ENCODE data around the gene CAMK2B. TPM values are rescaled to one million over a fixed set of nuclear protein-coding genes. Genes with fewer than 3 reads are reported as not detected.

Gene CAMK2B
- total and polyA plus RNA-seq, 2 of the 13 experiments (the other 11 are each of a cell fraction or from before 2014, with no cell fraction given), result 0.27 to 0.48 TPM

DNA sequence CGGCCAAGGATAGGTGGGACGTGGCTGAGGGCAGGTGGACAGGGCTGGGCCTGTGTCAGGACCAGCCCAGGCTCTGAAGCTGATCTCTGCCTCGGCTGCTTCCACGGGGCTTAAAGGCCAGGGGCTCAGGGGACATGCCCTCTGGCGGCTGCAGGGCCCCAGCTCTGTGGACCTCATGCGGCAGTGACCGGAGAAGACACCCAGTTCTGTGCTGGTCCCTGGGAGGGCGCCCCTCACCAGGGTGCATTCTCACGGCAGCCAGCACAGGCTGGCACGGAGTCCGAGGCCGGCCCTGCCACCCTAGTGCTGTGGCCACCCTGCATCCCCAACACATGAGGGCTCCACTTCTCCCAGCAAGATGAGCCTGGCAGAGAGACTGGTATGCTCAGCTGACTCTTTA lies 94.3 kb downstream of the CAMK2B start (continued):
- no peak for TF ChIP-seq ZHX2 (IDR thresholded peaks at IDR 0.05; ENCODE audit: low read depth)
- TF ChIP-seq ZHX2 (CRISPR knock-in tag; IDR thresholded peaks at IDR 0.05; ENCODE audit: borderline replicate concordance), result no peak
- no peak for TF ChIP-seq ZNF235 (CRISPR knock-in tag; IDR thresholded peaks at IDR 0.05; ENCODE audit: borderline replicate concordance)
- TF ChIP-seq HNRNPL (IDR thresholded peaks at IDR 0.05; ENCODE audit: low read depth, low read length), result peak; percentile 71; the same call in 1 of the 2 replicates
- TF ChIP-seq KDM5B (CRISPR knock-in tag; IDR thresholded peaks at IDR 0.05; ENCODE audit: borderline replicate concordance), result peak; percentile 44; the same call in 1 of the 2 replicates
- TF ChIP-seq, protein P1, sequence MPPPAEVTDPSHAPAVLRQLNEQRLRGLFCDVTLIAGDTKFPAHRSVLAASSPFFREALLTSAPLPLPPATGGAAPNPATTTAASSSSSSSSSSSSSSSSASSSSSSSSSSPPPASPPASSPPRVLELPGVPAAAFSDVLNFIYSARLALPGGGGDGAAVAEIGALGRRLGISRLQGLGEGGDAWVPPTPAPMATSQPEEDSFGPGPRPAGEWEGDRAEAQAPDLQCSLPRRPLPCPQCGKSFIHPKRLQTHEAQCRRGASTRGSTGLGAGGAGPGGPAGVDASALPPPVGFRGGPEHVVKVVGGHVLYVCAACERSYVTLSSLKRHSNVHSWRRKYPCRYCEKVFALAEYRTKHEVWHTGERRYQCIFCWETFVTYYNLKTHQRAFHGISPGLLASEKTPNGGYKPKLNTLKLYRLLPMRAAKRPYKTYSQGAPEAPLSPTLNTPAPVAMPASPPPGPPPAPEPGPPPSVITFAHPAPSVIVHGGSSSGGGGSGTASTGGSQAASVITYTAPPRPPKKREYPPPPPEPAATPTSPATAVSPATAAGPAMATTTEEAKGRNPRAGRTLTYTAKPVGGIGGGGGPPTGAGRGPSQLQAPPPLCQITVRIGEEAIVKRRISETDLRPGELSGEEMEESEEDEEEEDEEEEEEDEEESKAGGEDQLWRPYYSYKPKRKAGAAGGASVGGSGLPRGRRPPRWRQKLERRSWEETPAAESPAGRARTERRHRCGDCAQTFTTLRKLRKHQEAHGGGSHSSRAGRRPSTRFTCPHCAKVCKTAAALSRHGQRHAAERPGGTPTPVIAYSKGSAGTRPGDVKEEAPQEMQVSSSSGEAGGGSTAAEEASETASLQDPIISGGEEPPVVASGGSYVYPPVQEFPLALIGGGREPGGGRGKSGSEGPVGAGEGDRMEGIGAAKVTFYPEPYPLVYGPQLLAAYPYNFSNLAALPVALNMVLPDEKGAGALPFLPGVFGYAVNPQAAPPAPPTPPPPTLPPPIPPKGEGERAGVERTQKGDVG (CRISPR knock-in tag; IDR thresholded peaks at IDR 0.05; ENCODE audit: borderline replicate concordance), result no peak
- no peak for TF ChIP-seq TBP (CRISPR knock-in tag; IDR thresholded peaks at IDR 0.05)
- no peak for TF ChIP-seq ZNF18 (CRISPR knock-in tag; IDR thresholded peaks at IDR 0.05; ENCODE audit: insufficient replicate concordance)
